ENCODE measurements around the gene MRPL49.

Gene MRPL49

GRCh38 chr11:65103476-65103875 is 18.6 kb upstream of the MRPL49 start:
- no peak for DNase-seq

DNA sequence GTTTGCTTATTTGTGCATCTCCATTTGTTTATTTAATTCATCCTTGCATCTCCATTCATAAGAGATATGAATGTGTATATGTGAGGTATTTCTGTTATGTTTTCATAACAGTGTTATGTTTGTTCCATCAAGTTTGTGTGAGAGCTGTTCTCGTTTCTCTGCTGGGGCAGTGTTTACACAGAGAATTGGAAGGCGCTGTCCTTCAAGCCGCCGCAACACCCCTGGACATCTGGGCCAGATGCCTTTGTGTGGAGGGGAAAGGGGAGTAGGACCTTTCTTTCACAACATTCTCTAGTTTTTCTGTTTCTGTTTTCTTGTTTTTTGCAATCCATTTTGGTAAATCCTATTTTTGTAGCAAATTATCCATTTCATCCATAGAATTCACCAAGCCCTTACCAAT is 17.5 kb upstream of the MRPL49 start:
- DNase-seq = no peak

DNA sequence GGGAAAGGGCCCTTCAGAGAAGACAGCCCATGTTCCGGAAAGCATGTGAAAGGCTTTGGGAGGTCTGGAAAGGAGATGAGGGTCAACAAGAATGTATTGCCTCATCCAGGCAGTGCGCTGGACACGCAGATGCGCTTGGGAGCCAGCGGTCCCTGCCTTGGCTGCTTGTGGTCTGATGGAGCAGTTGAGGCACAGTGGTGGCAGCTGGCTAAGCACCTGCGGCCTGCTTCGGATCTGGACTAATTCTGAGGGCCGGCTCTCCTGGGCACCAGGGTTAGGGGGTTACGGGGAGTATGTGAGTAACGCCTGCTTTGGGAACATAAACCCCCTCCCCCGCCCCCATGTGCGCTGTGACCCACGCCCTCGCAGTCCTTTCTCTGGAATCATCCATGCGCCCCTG is 15.0 kb upstream of the MRPL49 start:
- no peak for DNase-seq

GRCh38 chr11:65107751-65108468 is 14.2 kb upstream of the MRPL49 start:
- DNase-seq = no peak

DNA sequence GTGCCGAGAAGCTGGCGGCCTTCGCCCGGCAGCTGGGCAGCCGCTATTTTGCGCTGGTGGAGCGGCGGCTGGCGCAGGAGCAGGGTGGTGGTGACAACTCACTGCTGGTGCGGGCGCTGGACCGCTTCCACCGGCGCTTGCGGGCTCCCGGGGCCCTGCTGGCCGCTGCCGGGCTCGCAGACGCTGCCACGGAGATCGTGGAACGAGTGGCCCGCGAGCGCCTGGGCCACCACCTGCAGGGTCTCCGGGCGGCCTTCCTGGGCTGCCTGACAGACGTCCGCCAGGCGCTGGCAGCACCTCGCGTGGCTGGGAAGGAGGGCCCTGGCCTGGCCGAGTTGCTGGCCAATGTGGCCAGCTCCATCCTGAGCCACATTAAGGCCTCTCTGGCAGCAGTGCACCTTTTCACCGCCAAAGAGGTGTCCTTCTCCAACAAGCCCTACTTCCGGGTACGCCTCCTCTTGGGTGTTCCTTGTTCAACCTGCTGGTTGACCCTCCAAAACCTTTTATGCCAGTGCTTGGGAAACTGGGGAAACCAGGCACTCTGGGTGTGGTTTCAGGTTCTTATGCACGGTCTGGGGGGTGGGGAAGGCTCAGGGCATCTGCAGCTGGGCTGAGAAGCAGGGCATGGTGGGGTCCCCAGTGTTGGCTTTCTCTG is 13.5 kb upstream of the MRPL49 start:
- DNase-seq = no peak

- DNase-seq = no peak
Observed at GRCh38 chr11:65109231-65110198, 12.6 kb upstream of the MRPL49 start.

- peak; percentile 84 for DNase-seq
Observed at GRCh38 chr11:65110354-65110861, 11.7 kb upstream of the MRPL49 start.

- no peak for DNase-seq
Observed at GRCh38 chr11:65111159-65111743, 10.9 kb upstream of the MRPL49 start.

GRCh38 chr11:65111744-65112545 is 10.2 kb upstream of the MRPL49 start, which contains the start of gene TM7SF2:
Gene TM7SF2, plus strand, starts transcription at chr11:65111872. Its CDS starts 144 bp downstream, at chr11:65112016.
- DNase-seq = peak; percentile 90

- DNase-seq = peak; percentile 41
Observed at GRCh38 chr11:65112546-65113360, 9.4 kb upstream of the MRPL49 start.

DNA sequence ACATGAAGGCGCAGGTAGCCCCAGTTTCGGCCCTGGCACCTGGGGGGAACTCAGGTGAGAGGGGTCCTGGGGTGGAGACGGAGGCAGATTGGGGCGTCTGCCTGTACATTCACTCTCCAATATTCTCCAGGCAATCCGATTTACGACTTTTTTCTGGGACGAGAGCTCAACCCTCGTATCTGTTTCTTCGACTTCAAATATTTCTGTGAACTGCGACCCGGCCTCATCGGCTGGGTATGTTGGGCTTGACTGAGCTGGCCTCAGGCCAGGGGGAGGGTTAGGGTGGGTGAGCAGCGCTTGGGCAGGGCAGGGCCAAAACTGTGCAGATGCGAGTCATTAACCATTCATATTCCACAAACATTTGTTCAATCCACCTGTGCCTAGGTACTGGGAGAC is 8.8 kb upstream of the MRPL49 start:
- peak; percentile 26 for DNase-seq

DNA sequence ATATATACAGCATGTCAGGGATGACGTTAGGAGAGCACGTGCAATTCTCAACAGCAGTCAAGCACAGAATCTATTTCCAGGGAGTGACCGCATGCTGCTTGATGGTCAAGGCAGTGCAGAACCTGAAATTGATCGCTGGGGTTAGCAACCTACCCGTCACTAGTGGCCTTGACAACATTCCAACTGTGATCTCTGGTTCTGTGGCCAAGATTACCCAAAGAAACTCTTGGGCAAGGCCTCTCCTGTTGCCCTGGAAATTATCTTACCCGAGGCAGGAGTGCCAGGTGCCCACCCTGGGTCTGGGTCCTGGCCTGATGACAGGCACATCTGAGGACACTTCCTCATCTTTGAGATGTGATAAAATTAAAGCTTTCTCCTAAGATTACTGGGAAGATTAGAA is 8.3 kb upstream of the MRPL49 start:
- peak; percentile 12 for DNase-seq

DNA sequence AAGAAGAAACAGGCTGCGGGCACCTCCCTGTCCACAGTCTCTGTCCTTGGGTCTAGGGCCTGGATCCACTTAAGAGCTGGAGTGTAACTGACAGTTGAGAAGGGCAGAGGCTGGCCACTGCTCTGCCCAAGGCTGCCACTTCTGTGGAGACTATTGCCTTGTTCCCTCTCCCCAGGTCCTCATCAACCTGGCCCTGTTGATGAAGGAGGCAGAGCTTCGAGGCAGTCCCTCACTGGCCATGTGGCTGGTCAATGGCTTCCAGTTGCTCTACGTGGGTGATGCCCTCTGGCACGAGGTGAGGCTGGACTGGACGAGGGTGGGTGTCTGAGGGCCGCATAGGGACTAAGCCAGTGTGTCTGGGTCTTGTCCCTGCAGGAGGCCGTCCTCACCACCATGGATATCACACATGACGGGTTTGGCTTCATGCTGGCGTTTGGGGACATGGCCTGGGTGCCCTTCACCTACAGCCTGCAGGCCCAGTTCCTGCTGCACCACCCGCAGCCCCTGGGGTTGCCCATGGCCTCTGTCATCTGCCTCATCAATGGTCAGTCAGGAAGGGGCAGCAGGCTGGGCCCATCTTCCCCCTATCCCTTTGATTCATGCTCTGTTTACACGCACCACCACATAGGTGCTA is 7.5 kb upstream of the MRPL49 start:
- DNase-seq = peak; percentile 3

GRCh38 chr11:65115361-65116082 is 6.6 kb upstream of the MRPL49 start:
- DNase-seq = peak; percentile 22

GRCh38 chr11:65116370-65117205 is 5.5 kb upstream of the MRPL49 start:
- DNase-seq = peak; percentile 38

DNA sequence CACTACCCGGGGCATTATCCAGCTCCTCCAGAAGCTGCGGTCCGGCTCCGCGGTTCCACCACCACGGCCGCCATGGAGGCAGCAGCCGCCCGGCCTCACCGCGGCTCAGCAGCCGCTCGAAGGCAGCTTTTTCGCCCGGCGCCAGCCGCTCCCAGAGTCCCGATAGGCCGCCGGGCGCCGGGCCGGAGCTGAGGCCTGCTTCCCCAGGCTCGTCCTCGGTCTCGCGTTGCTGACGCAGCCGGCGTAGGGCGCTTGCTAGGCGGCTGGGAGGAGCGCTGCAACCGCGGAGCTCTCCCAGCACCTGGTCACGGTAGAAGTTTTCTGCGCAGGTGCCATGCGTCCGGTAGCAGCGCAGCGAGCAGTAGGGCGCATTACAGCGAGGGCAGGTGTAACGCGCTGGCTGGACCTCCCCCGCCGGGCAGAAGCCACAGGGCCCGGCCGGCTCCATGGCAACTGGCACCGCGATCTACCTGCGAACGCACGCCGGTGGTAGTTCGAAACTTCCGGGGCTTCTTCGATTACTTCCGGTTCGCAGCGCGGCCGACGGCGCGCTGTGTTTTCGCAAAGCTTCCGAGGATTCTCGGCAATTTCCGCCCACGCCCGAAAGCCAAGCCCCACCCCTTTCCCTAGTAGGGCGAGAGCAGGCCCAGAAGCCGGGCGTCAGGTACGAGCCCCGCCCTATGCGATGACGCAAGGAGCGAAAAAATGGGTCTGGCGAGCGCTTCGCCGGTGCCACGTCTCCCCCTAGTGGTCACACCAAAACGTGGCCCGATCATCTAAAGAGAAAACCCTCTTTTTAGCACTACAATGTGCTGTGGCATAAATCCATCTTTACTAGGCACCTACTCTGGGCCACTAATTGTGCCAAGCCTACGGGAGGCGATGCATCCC is 4.7 kb upstream of the MRPL49 start, which contains the start of gene ZNHIT2:
ZNHIT2 (minus strand) TSS at position 496 of the 891 bp plus-strand sequence; CDS start at position 448, 48 bp downstream.
- peak; percentile 99 for DNase-seq

- DNase-seq = no peak
Observed at GRCh38 chr11:65118097-65118837, 3.9 kb upstream of the MRPL49 start.
